K562 (cell line): ENCODE results near the gene USP2. TPM values are rescaled to one million over a fixed set of nuclear protein-coding genes. Genes with fewer than 3 reads are reported as not detected.

Source experiments
- BRD9 ChIP-seq: fragments of 450-650 bp; IDR thresholded peaks from 2 replicates; pipeline ENCODE4 v1.6.1; 2018; ENCODE audit warnings: low read depth; ENCODE audit not compliant: partially characterized antibody
- FOXJ3 ChIP-seq: sonication (generic); formaldehyde crosslinking; IDR thresholded peaks from 2 replicates; pipeline ENCODE4 v1.4.0; 2020; ENCODE audit warnings: mild to moderate bottlenecking, missing genetic modification reagents
- GABPA ChIP-seq: fragments of 200-800 bp; sonication (Bioruptor generic); conservative IDR thresholded peaks from 2 replicates; pipeline ENCODE4 v1.6.1; 2016; ENCODE audit warnings: low read depth, missing genetic modification characterization, missing compliant biosample characterization
- HNRNPLL ChIP-seq: fragments of 200-400 bp; formaldehyde crosslinking; IDR thresholded peaks from 2 replicates; pipeline ENCODE4 v1.6.1; 2017; ENCODE audit warnings: low read length, low read depth, mild to moderate bottlenecking; ENCODE audit not compliant: poor library complexity, severe bottlenecking
- JUND ChIP-seq, 2 experiments: IDR thresholded peaks; 2 replicates in 1 of 2; 3 replicates in 1 of 2; pipeline ENCODE4 v1.6.1; 2011; ENCODE audit warnings: borderline replicate concordance in 2 of 2, low read depth in 2 of 2, low read length in 2 of 2, improper control_type of control experiment in 1 of 2, missing biosample characterization in 1 of 2, missing genetic modification characterization in 1 of 2, missing genetic modification reagents in 1 of 2
- KHSRP ChIP-seq: fragments of 450-650 bp; IDR thresholded peaks from 2 replicates; pipeline ENCODE4 v1.6.1; 2017
- LEF1 ChIP-seq: fragments of 450-650 bp; IDR thresholded peaks from 2 replicates; pipeline ENCODE4 v1.6.1; 2016; ENCODE audit warnings: mild to moderate bottlenecking
- MXD1 ChIP-seq: fragments of 250-450 bp; sonication (Bioruptor Pico); IDR thresholded peaks from 2 replicates; pipeline ENCODE4 v1.8.0; 2021; ENCODE audit warnings: borderline replicate concordance, mild to moderate bottlenecking, moderate library complexity; ENCODE audit not compliant: poor library complexity, severe bottlenecking
- NFYB ChIP-seq: IDR thresholded peaks from 2 replicates; pipeline ENCODE4 v1.6.1; 2011; ENCODE audit warnings: mild to moderate bottlenecking, moderate library complexity; ENCODE audit not compliant: insufficient read length; ENCODE audit errors: extremely low read depth
- NR2F6 ChIP-seq: fragments of 450-650 bp; formaldehyde crosslinking; IDR thresholded peaks from 2 replicates; pipeline ENCODE4 v1.4.0; 2020; ENCODE audit warnings: mild to moderate bottlenecking
- NR4A1 ChIP-seq, 2 experiments: fragments of 250-450 bp in 1 of 2; fragments of 450-650 bp in 1 of 2; sonication (Bioruptor Pico) in 1 of 2; IDR thresholded peaks; 2 replicates each; pipeline versions ENCODE4 v1.4.0 to v1.6.1; 2016 to 2020; ENCODE audit warnings: mild to moderate bottlenecking in 2 of 2, missing compliant biosample characterization in 1 of 2, missing genetic modification characterization in 1 of 2, moderate library complexity in 1 of 2
- POLR2B ChIP-seq: fragments of 450-650 bp; IDR thresholded peaks from 2 replicates; pipeline ENCODE4 v1.6.1; 2018; ENCODE audit warnings: low read depth; ENCODE audit not compliant: partially characterized antibody
- POLR3A ChIP-seq: IDR thresholded peaks from 2 replicates; pipeline ENCODE4 v1.6.1; 2011; ENCODE audit warnings: borderline replicate concordance, mild to moderate bottlenecking, moderate library complexity; ENCODE audit not compliant: insufficient read length, insufficient read depth; ENCODE audit errors: extremely low read depth
- PTBP1 ChIP-seq: fragments of 200-400 bp; formaldehyde crosslinking; IDR thresholded peaks from 2 replicates; pipeline ENCODE4 v1.6.1; 2017; ENCODE audit warnings: low read depth, low read length
- SRSF7 ChIP-seq: fragments of 200-400 bp; formaldehyde crosslinking; optimal IDR thresholded peaks from 2 replicates; pipeline ENCODE3; 2017; ENCODE audit warnings: mild to moderate bottlenecking, low read depth, low read length
- TFAP4 ChIP-seq: sonication (generic); formaldehyde crosslinking; IDR thresholded peaks from 2 replicates; pipeline ENCODE4 v1.8.0; 2022; ENCODE audit warnings: missing genetic modification reagents, mild to moderate bottlenecking, moderate library complexity, borderline replicate concordance
- TGIF2 ChIP-seq: sonication (generic); formaldehyde crosslinking; IDR thresholded peaks from 2 replicates; pipeline ENCODE4 v1.8.1; 2022; ENCODE audit warnings: mild to moderate bottlenecking, missing genetic modification reagents, moderate library complexity
- ZBTB8A ChIP-seq: fragments of 450-650 bp; IDR thresholded peaks from 2 replicates; pipeline ENCODE4 v1.6.1; 2018; ENCODE audit warnings: mild to moderate bottlenecking, moderate library complexity; ENCODE audit not compliant: partially characterized antibody
- ZKSCAN1 ChIP-seq: fragments of 150-350 bp; IDR thresholded peaks from 2 replicates; pipeline ENCODE4 v1.6.1; 2016; ENCODE audit warnings: low read depth, low read length
- ZMIZ1 ChIP-seq, 2 experiments: fragments of 150-350 bp in 1 of 2; IDR thresholded peaks; 2 replicates each; pipeline ENCODE4 v1.6.1; 2012 to 2016; ENCODE audit warnings: low read depth in 2 of 2, low read length in 2 of 2, mild to moderate bottlenecking in 1 of 2, moderate library complexity in 1 of 2
- ZNF165 ChIP-seq: fragments of 250-450 bp; sonication (Bioruptor Pico); IDR thresholded peaks from 2 replicates; pipeline ENCODE4 v1.4.0; 2020; ENCODE audit warnings: borderline replicate concordance
- ZNF444 ChIP-seq: fragments of 250-450 bp; sonication (Bioruptor Pico); IDR thresholded peaks from 2 replicates; pipeline ENCODE4 v1.4.0; 2020; ENCODE audit warnings: mild to moderate bottlenecking, moderate library complexity
- ZNF75A ChIP-seq: fragments of 450-650 bp; formaldehyde crosslinking; IDR thresholded peaks from 2 replicates; pipeline ENCODE4 v1.4.0; 2020; ENCODE audit warnings: mild to moderate bottlenecking
- polyA plus RNA-seq, 8 experiments: library from polyadenylated mRNA; depleted of rRNA in 4 of 8; stranded (reverse) in 5 of 8; unstranded in 3 of 8; fragments of >200 nt; fragmentation: Nextera tagmentation in 2 of 8; fragmentation: Illumina TruSeq in 1 of 8; extraction: Ambion mirVana in 2 of 8; extraction: Trizol in 1 of 8; gene quantifications; 2 replicates each; pipeline versions ENCODE4 v1.2.1 to v1.2.3, GENCODE V29; 2011 to 2014; ENCODE audit warnings: inconsistent platforms in 1 of 8, missing spikeins in 1 of 8
- total RNA-seq, 7 experiments: library from RNA; depleted of rRNA in 6 of 7; stranded (reverse); fragments of >200 nt in 6 of 7; fragmentation: Illumina TruSeq in 2 of 7; extraction: Trizol in 2 of 7; gene quantifications; 2 replicates each; pipeline versions ENCODE4 v1.2.1 to v1.2.3, GENCODE V29; 2011 to 2021; ENCODE audit warnings: low replicate concordance in 1 of 7

USP2 gene
- total and polyA plus RNA-seq, 9 of the 15 experiments (the other 6 are each of a cell fraction or from before 2014, with no cell fraction given): 2.8 to 16.9 (median 3.9) TPM

GRCh38 chr11:119319700-119320239 lies 61.7 kb downstream of the USP2 start (continued):
- peak in 1 of 2 experiments; percentile 55; a peak in 1 of 4 replicates for TF ChIP-seq ZMIZ1 (IDR thresholded peaks at IDR 0.05; ENCODE audit: low read depth in 2 of 2, low read length in 2 of 2)
- peak; percentile 28; the same call in 1 of the 2 replicates for TF ChIP-seq GABPA (tag)
- TF ChIP-seq MXD1 (CRISPR knock-in tag): no peak
- TF ChIP-seq POLR2B: no peak
- TF ChIP-seq ZKSCAN1: no peak
- TF ChIP-seq BRD9: peak; percentile 38
- TF ChIP-seq SRSF7: no peak
- TF ChIP-seq PTBP1: no peak
- TF ChIP-seq HNRNPLL: no peak
- TF ChIP-seq LEF1: peak; percentile 58; the same call in 1 of the 2 replicates
- no peak for TF ChIP-seq TGIF2 (CRISPR knock-in tag)
- no peak for TF ChIP-seq ZNF444 (CRISPR knock-in tag)
- TF ChIP-seq NR4A1 (CRISPR knock-in tag; IDR thresholded peaks at IDR 0.05): no peak
- no peak for TF ChIP-seq NR4A1 (tag; IDR thresholded peaks at IDR 0.05)
- TF ChIP-seq JUND (IDR thresholded peaks at IDR 0.05; ENCODE audit: borderline replicate concordance, low read depth, low read length): no peak
- no peak for TF ChIP-seq JUND (tag; IDR thresholded peaks at IDR 0.05; ENCODE audit: borderline replicate concordance, low read depth, low read length)
- no peak for TF ChIP-seq ZNF75A
- no peak for TF ChIP-seq FOXJ3
- no peak for TF ChIP-seq NFYB
- TF ChIP-seq TFAP4 (CRISPR knock-in tag): peak; percentile 38; the same call in 1 of the 2 replicates
- TF ChIP-seq POLR3A: no peak
- TF ChIP-seq ZBTB8A: no peak
- TF ChIP-seq KHSRP: no peak
- TF ChIP-seq ZNF165 (CRISPR knock-in tag): no peak
- TF ChIP-seq NR2F6 (CRISPR knock-in tag): no peak
